H1 (cell line): ENCODE results near the gene OTOF. TPM values are rescaled to one million over a fixed set of nuclear protein-coding genes. Genes with fewer than 3 reads are reported as not detected.

Experiments used
- CTCF ChIA-PET: fragments of 300-600 bp; sonication (Branson Sonifier 250); formaldehyde crosslinking; loops from one replicate; lab custom pipeline; 2021; ENCODE audit not compliant: partially characterized antibody; lab: Charles Lee
- POLR2A ChIA-PET: fragments of 300-600 bp; sonication (Branson Sonifier 250); formaldehyde crosslinking; loops from one replicate; lab custom pipeline; 2021; ENCODE audit warnings: inconsistent platforms; ENCODE audit not compliant: partially characterized antibody; lab: Charles Lee
- DNase-seq, 2 experiments: peaks; one replicate each; pipeline versions ENCODE4 v3.0.0 to v3.0.0-alpha.2; 2010 to 2022; ENCODE audit warnings: low spot score in 2 of 2, low read depth in 1 of 2, mixed read lengths in 1 of 2
- FAIRE-seq: peaks from 2 replicates; lab custom pipeline; 2011; peaks lifted over from hg19 to GRCh38; lab: Jason Lieb, UNC
- H2AFZ ChIP-seq: 2 replicates; pipeline ENCODE4 v1.8.1; 2012; ENCODE audit warnings: low read length, inconsistent platforms
- H2AK5ac ChIP-seq: 2 replicates; pipeline ENCODE4 v1.6.1; 2013; ENCODE audit warnings: low read depth, low read length
- H2BK120ac ChIP-seq: replicated peaks from 2 replicates; pipeline ENCODE3; 2013; ENCODE audit warnings: low read depth, low read length, inconsistent platforms
- H2BK12ac ChIP-seq: 2 replicates; pipeline ENCODE4 v1.6.1; 2013; ENCODE audit warnings: low read depth, low read length
- H2BK15ac ChIP-seq: 2 replicates; pipeline ENCODE4 v1.6.1; 2013; ENCODE audit warnings: low read length
- H2BK20ac ChIP-seq: 2 replicates; pipeline ENCODE4 v1.6.1; 2013; ENCODE audit warnings: low read length
- H2BK5ac ChIP-seq: 2 replicates; pipeline ENCODE4 v1.6.1; 2013; ENCODE audit warnings: low read depth, low read length
- H3K14ac ChIP-seq: 2 replicates; pipeline ENCODE4 v1.6.1; 2013; ENCODE audit warnings: inconsistent platforms; ENCODE audit not compliant: insufficient read length
- H3K18ac ChIP-seq: 2 replicates; pipeline ENCODE4 v1.6.1; 2013; ENCODE audit warnings: low read length; ENCODE audit errors: extremely low read depth
- H3K23ac ChIP-seq: 2 replicates; pipeline ENCODE4 v1.6.1; 2013; ENCODE audit warnings: inconsistent platforms; ENCODE audit not compliant: insufficient read length
- H3K23me2 ChIP-seq: 2 replicates; pipeline ENCODE4 v1.6.1; 2013; ENCODE audit warnings: low read depth, low read length
- H3K27ac ChIP-seq: 2 replicates; pipeline ENCODE4 v1.6.1; 2011; ENCODE audit warnings: low read depth, low read length, inconsistent platforms
- H3K27me3 ChIP-seq, 4 experiments: replicated peaks in 1 of 4; 1 replicate in 1 of 4; 2 replicates in 3 of 4; pipeline versions ENCODE4 v1.6.1 to v1.8.1; 2011 to 2013; ENCODE audit warnings: low read length in 3 of 4, mild to moderate bottlenecking in 3 of 4, inconsistent platforms in 2 of 4, mixed read lengths in 2 of 4, moderate library complexity in 1 of 4; ENCODE audit not compliant: control insufficient read depth in 3 of 4, insufficient read depth in 3 of 4; ENCODE audit errors: extremely low read depth in 1 of 4
- H3K36me3 ChIP-seq, 4 experiments: 2 replicates each; pipeline versions ENCODE4 v1.6.1 to v1.8.1; 2011 to 2013; ENCODE audit warnings: mild to moderate bottlenecking in 4 of 4, low read length in 3 of 4, moderate library complexity in 2 of 4, control low read depth in 1 of 4, inconsistent platforms in 1 of 4; ENCODE audit not compliant: insufficient read depth in 4 of 4, control insufficient read depth in 2 of 4
- H3K4ac ChIP-seq: replicated peaks from 2 replicates; pipeline ENCODE3; 2013; ENCODE audit warnings: low read length, low read depth, mixed read lengths, inconsistent platforms; ENCODE audit not compliant: insufficient read length
- H3K4me1 ChIP-seq, 4 experiments: replicated peaks in 1 of 4; 1 replicate in 1 of 4; 2 replicates in 3 of 4; pipeline versions ENCODE4 v1.6.1 to v1.8.1; 2011 to 2013; ENCODE audit warnings: low read length in 3 of 4, inconsistent platforms in 2 of 4, mixed read lengths in 1 of 4; ENCODE audit not compliant: insufficient read depth in 4 of 4, control insufficient read depth in 3 of 4
- H3K4me2 ChIP-seq, 2 experiments: 2 replicates each; pipeline versions ENCODE4 v1.6.1 to v1.8.1; 2011 to 2013; ENCODE audit warnings: low read depth in 2 of 2, low read length in 2 of 2, control low read depth in 1 of 2, inconsistent platforms in 1 of 2, mild to moderate bottlenecking in 1 of 2; ENCODE audit not compliant: insufficient read depth in 1 of 2
- H3K4me3 ChIP-seq, 4 experiments: fragments of 200-600, 300-600 bp in 1 of 4; sonication (generic), shearing (Covaris generic), sonication (Bioruptor Twin) in 1 of 4; 2 replicates each; pipeline versions ENCODE4 v1.5.1 to v1.8.1; 2011 to 2016; ENCODE audit warnings: low read length in 4 of 4, low read depth in 3 of 4, control low read depth in 2 of 4, inconsistent platforms in 2 of 4, mild to moderate bottlenecking in 2 of 4, mixed read lengths in 1 of 4, moderate library complexity in 1 of 4; ENCODE audit not compliant: insufficient read depth in 2 of 4; ENCODE audit errors: extremely low read depth in 1 of 4
- H3K56ac ChIP-seq: replicated peaks from 2 replicates; pipeline ENCODE3; 2013; ENCODE audit warnings: low read depth, mild to moderate bottlenecking, mixed read lengths, low read length, inconsistent platforms; ENCODE audit not compliant: insufficient read length
- H3K79me1 ChIP-seq: 2 replicates; pipeline ENCODE4 v1.6.1; 2013; ENCODE audit warnings: low read depth, low read length, control low read depth
- H3K79me2 ChIP-seq, 2 experiments: 2 replicates each; pipeline versions ENCODE4 v1.6.1 to v1.8.1; 2012 to 2013; ENCODE audit warnings: low read length in 2 of 2, mild to moderate bottlenecking in 2 of 2, inconsistent platforms in 1 of 2; ENCODE audit not compliant: insufficient read depth in 2 of 2, control insufficient read depth in 1 of 2
- H3K9ac ChIP-seq, 4 experiments: replicated peaks in 1 of 4; 1 replicate in 1 of 4; 2 replicates in 3 of 4; pipeline versions ENCODE4 v1.6.1 to v1.8.1; 2011 to 2013; ENCODE audit warnings: low read depth in 3 of 4, low read length in 3 of 4, control low read depth in 2 of 4, mild to moderate bottlenecking in 2 of 4, moderate library complexity in 2 of 4, inconsistent platforms in 1 of 4; ENCODE audit errors: extremely low read depth in 1 of 4
- H3K9me3 ChIP-seq, 2 experiments: 2 replicates each; pipeline versions ENCODE4 v1.6.1 to v1.8.1; 2012 to 2013; ENCODE audit warnings: mild to moderate bottlenecking in 2 of 2, moderate library complexity in 2 of 2, control low read depth in 1 of 2, inconsistent platforms in 1 of 2, low read depth in 1 of 2, low read length in 1 of 2, mixed read lengths in 1 of 2; ENCODE audit not compliant: insufficient read depth in 2 of 2
- H4K20me1 ChIP-seq, 2 experiments: replicated peaks in 1 of 2; 2 replicates each; pipeline versions ENCODE3 to v1.8.1; 2011 to 2013; ENCODE audit warnings: inconsistent platforms in 2 of 2, low read length in 2 of 2, mild to moderate bottlenecking in 1 of 2; ENCODE audit not compliant: insufficient read depth in 2 of 2, control insufficient read depth in 1 of 2
- H4K5ac ChIP-seq: 2 replicates; pipeline ENCODE4 v1.6.1; 2013; ENCODE audit warnings: low read length, low read depth, mixed read lengths, inconsistent platforms; ENCODE audit not compliant: insufficient read length
- H4K8ac ChIP-seq: 2 replicates; pipeline ENCODE4 v1.8.0; 2013; ENCODE audit warnings: mild to moderate bottlenecking, moderate library complexity, low read length, inconsistent platforms; ENCODE audit not compliant: insufficient read depth; ENCODE audit errors: extremely low read depth
- H4K91ac ChIP-seq: replicated peaks from 2 replicates; pipeline ENCODE3; 2013; ENCODE audit warnings: low read length, mixed read lengths, inconsistent platforms; ENCODE audit not compliant: insufficient read length
- GTF2F1 ChIP-seq: IDR thresholded peaks from 2 replicates; pipeline ENCODE4 v1.6.1; 2012; ENCODE audit warnings: low read depth, low read length, improper control_type of control experiment, borderline replicate concordance
- KDM5A ChIP-seq: fragments of 200-600 bp; IDR thresholded peaks from 2 replicates; pipeline ENCODE4 v1.7.1; 2012; ENCODE audit warnings: mild to moderate bottlenecking, low read length, inconsistent platforms, mixed read lengths
- PHF8 ChIP-seq: fragments of 200-600 bp; sonication (generic); conservative IDR thresholded peaks from 2 replicates; pipeline ENCODE4 v1.7.1; 2012; ENCODE audit warnings: low read depth, mild to moderate bottlenecking, inconsistent platforms, low read length, moderate library complexity
- SP2 ChIP-seq: IDR thresholded peaks from 2 replicates; pipeline ENCODE4 v1.6.1; 2012; ENCODE audit warnings: mild to moderate bottlenecking, low read length, inconsistent platforms
- WGBS, 2 experiments: shearing (Covaris generic) in 1 of 2; methylation state at CpG; one replicate each; pipeline versions ENCODE4 v1.1.6 to v1.1.7; 2013 to 2015; ENCODE audit warnings: low lambda C conversion rate in 2 of 2, mixed read lengths in 2 of 2, inconsistent platforms in 1 of 2, low coverage in 1 of 2, missing lambda C conversion rate in 1 of 2; ENCODE audit not compliant: insufficient replicate concordance in 2 of 2, insufficient coverage in 1 of 2, insufficient read length in 1 of 2; ENCODE audit errors: extremely low coverage in 1 of 2, missing lambda C conversion rate in 1 of 2; 5-methylcytosine and 5-hydroxymethylcytosine counted together
- polyA plus RNA-seq, 7 experiments: library from polyadenylated mRNA; depleted of rRNA in 3 of 7; stranded (reverse) in 5 of 7; unstranded in 2 of 7; fragments of >200 nt in 5 of 7; fragments of 200-250 nt in 2 of 7; gene quantifications; 1 replicate in 5 of 7; 2 replicates in 1 of 7; 4 replicates in 1 of 7; pipeline versions ENCODE4 v1.2.1 to v1.2.3, GENCODE V29; 2011 to 2013; ENCODE audit warnings: missing spikeins in 2 of 7, mixed read lengths in 2 of 7
- total RNA-seq: library from RNA; stranded (reverse); fragmentation: NEBNext Ultra II Directional; extraction: Animal tissue kit (Norgen Biotek cat#: 25700); gene quantifications from 2 replicates; pipeline ENCODE4 v1.2.1, GENCODE V29; 2021

OTOF gene
- total and polyA plus RNA-seq, 2 of the 8 experiments (the other 6 are each of a cell fraction or from before 2014, with no cell fraction given) = 0.06 TPM; not detected in 1

- ChIA-PET POLR2A (interaction anchor here (0.8 to 1.6 kb wide), 2 partner anchors 21 to 64 kb away, joined by 3 to 4 read pairs; partner anchors contain the start of gene SELENOI), CTCF (interaction anchor here (0.8 kb wide), 2 partner anchors 17 to 93 kb away, joined by 3 read pairs; no protein-coding TSS in a partner anchor)
- no peak overlapping the region for H2BK20ac ChIP-seq
- H3K4me2 ChIP-seq = no peak overlapping the region
- no peaks in the 10 kb centered on the region for H3K79me1 ChIP-seq
- no peak for FAIRE-seq
- no peaks in the 10 kb centered on the region for H3K27me3 ChIP-seq
- H4K8ac ChIP-seq = no peak overlapping the region
- no peak overlapping the region for H3K4me3 ChIP-seq
- H2BK15ac ChIP-seq = no peak overlapping the region
- H2BK5ac ChIP-seq = no peak overlapping the region
- no peak for DNase-seq
- no peak overlapping the region for H4K91ac ChIP-seq
- H3K27ac ChIP-seq = no peak overlapping the region
- no peak overlapping the region for H2AFZ ChIP-seq
- no peaks in the 10 kb centered on the region for H3K23me2 ChIP-seq
- H3K79me2 ChIP-seq = no peaks in the 10 kb centered on the region
- TF ChIP-seq PHF8 (no peak), SP2 (no peak), KDM5A (no peak), GTF2F1 (no peak)
- no peaks in the 10 kb centered on the region for H3K36me3 ChIP-seq
- H2BK12ac ChIP-seq = no peak overlapping the region
- H2BK120ac ChIP-seq = no peak overlapping the region
- no peak overlapping the region for H3K56ac ChIP-seq
- no peak overlapping the region for H3K23ac ChIP-seq
- H4K5ac ChIP-seq = no peak overlapping the region
- no peak overlapping the region for H3K4ac ChIP-seq
- H2AK5ac ChIP-seq = no peak overlapping the region
- no peak overlapping the region for H3K18ac ChIP-seq
- H4K20me1 ChIP-seq = no peaks in the 10 kb centered on the region
- no peak overlapping the region for H3K14ac ChIP-seq
- H3K9me3 ChIP-seq = no peaks in the 10 kb centered on the region
- no peaks in the 10 kb centered on the region for H3K4me1 ChIP-seq
- WGBS, 2 experiments = 100% methylated on average over 1 of the region's 1 CpG; no CpG with 5 or more reads in 1 of the 2 experiments
- no peak overlapping the region for H3K9ac ChIP-seq
Measured at GRCh38 chr2:26409785-26410184, 68.1 kb downstream of the OTOF start.
